ENCODE data around the gene USP47.

USP47 gene

GRCh38 chr11:11966354-11966741 is 124.6 kb downstream of the USP47 start:
- no peak for DNase-seq (ENCODE audit: low read depth, low spot score)

- no peak for DNase-seq (ENCODE audit: low read depth, low spot score)
Observed at GRCh38 chr11:11966826-11967668, 125.3 kb downstream of the USP47 start.

GRCh38 chr11:11967669-11968510 is 126.1 kb downstream of the USP47 start:
- DNase-seq (ENCODE audit: low read depth, low spot score): no peak

GRCh38 chr11:11968511-11969280 is 126.9 kb downstream of the USP47 start:
- no peak for DNase-seq (ENCODE audit: low read depth, low spot score)

- no peak for DNase-seq (ENCODE audit: low read depth, low spot score)
Observed at GRCh38 chr11:11969380-11970215, 127.8 kb downstream of the USP47 start.

- no peak for DNase-seq (ENCODE audit: low read depth, low spot score)
Observed at GRCh38 chr11:11970556-11970955, 128.8 kb downstream of the USP47 start.

- no peak for DNase-seq (ENCODE audit: low read depth, low spot score)
Observed at GRCh38 chr11:11971906-11972547, 130.3 kb downstream of the USP47 start.

- no peak for DNase-seq (ENCODE audit: low read depth, low spot score)
Observed at GRCh38 chr11:11972730-11973341, 131.1 kb downstream of the USP47 start.

- DNase-seq (ENCODE audit: low read depth, low spot score): no peak
Observed at GRCh38 chr11:11973361-11973800, 131.6 kb downstream of the USP47 start.

GRCh38 chr11:11973866-11974265 is 132.1 kb downstream of the USP47 start:
- no peak for DNase-seq (ENCODE audit: low read depth, low spot score)

- no peak for DNase-seq (ENCODE audit: low read depth, low spot score)
Observed at GRCh38 chr11:11975201-11976092, 133.7 kb downstream of the USP47 start.

GRCh38 chr11:11976481-11977127 is 134.8 kb downstream of the USP47 start:
- no peak for DNase-seq (ENCODE audit: low read depth, low spot score)

- DNase-seq (ENCODE audit: low read depth, low spot score): no peak
Observed at GRCh38 chr11:11977206-11977938, 135.6 kb downstream of the USP47 start.

- DNase-seq (ENCODE audit: low read depth, low spot score): no peak
Observed at GRCh38 chr11:11978098-11978637, 136.4 kb downstream of the USP47 start.

GRCh38 chr11:11978792-11979487 is 137.2 kb downstream of the USP47 start:
- DNase-seq (ENCODE audit: low read depth, low spot score): peak; percentile 88

- no peak for DNase-seq (ENCODE audit: low read depth, low spot score)
Observed at GRCh38 chr11:11979488-11980117, 137.8 kb downstream of the USP47 start.

Data from brain pericyte (primary cell).